GM12891 (cell line): Measurements from ENCODE around the gene IPPK.

ENCODE experiments used
- POLR2A ChIP-seq: IDR thresholded peaks from 2 replicates; pipeline ENCODE4 v1.6.1; 2011; ENCODE audit warnings: low read depth, low read length, control low read depth
- TAF1 ChIP-seq: IDR thresholded peaks from 2 replicates; pipeline ENCODE4 v1.6.1; 2011; ENCODE audit warnings: low read depth, low read length, control low read depth

GRCh38 chr9:92680166-92681119, 10.5 kb upstream of the IPPK start:
- TF ChIP-seq POLR2A (no peak), TAF1 (no peak)
